ENCODE measurements around the gene PKD2L2.
"Not testable (repeated sequence)": the region's sequence is repeated elsewhere in the genome, so short reads cannot be mapped to it uniquely, and the experiment has no call there.

Gene PKD2L2

DNA sequence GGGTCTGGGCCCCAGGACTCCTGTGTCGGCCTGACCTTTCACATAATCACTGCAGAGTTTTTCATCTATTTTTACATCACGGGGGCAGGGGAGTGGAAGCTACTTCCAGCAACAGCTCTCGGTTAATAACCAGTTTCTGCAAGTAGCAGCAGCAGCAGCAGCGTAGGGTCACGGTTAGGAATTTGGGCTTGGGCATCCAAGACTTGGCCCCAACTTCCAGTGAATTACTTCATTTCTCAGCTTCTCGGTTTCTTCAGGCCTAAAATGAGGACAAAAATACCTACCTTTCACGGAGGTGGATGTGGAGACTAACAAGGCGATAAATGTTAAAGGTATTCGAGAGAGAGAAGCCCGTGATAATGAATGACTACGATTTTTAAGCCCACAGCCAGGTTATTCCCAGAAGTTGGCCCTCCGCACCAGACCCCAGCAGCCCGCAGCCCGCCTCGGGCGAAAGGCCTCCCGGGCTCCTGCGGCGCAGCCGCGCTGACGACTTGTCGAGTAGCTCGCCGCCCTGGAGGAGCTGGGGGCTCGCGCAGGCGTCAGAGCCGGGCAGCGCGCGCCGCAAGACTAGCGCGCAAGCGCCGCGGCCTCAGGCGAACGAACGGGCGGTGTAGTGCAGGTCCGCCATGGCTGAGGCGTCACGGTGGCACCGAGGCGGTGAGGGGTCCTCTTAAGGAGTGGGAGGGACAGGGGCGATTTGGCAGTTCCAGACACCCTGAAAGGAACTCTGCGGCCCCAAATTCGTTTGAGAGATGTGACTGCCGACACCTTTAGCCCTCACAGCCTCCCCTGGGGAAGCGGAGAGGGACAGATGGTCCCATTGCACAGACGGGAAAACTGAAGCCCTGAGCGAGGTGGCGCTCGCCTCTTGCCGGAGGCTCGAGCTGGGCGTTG lies at the start of gene PKD2L2:
Gene PKD2L2, plus strand, starts transcription at position 595 of the 897 bp plus-strand sequence. Its CDS starts 35 bp downstream, at position 630.
- no peak for DNase-seq (ENCODE audit: low read depth)

DNA sequence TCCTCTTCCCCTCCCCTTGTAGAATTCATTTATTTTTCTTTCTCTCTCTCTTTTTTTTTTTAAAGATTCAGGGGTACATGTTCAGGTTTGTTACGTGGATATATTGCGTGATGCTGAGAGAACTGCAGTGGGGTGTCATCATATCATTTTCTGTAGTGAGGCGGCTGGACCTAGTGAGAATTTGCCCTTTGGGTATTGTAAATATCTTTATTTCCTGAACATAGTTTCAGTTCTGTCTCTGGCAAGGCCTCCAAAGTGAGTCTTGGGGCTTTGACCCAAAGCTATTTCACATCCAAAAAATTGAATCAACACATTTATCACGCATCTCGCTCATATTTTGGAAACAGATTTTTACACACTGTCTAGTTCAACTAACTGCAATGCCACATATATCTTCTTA lies 47.0 kb upstream of the PKD2L2 start:
- no peak for DNase-seq (ENCODE audit: low read depth)

DNA sequence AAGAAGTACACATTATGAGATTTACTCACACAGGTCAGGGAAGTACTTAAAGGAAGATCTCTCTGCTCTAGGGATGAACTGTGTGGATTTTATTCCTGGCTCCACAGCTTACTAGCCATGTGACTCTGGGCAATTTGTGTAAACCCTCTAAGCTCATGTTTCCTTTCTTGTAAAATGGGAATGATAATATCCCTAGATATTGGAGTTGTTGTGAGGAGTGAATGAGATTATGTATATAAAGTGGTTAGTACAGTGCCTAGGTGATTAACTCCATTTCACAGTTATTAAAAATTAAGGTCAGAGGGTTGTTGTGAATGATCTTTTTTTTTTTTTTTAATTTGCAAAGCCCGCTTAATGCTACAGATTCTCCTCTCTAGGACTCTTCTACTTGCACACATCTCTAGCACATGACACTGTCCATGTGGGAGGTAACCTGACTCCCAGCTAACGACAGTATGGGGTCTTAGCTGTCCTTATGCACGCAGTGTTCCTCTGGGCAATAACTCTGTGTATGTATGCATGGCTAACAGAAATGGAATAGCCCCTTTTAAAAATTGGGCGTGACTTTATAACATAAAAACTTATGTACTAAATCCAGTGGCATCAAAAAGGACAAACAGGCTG lies 45.5 kb upstream of the PKD2L2 start:
- no peak for DNase-seq (ENCODE audit: low read depth)

DNA sequence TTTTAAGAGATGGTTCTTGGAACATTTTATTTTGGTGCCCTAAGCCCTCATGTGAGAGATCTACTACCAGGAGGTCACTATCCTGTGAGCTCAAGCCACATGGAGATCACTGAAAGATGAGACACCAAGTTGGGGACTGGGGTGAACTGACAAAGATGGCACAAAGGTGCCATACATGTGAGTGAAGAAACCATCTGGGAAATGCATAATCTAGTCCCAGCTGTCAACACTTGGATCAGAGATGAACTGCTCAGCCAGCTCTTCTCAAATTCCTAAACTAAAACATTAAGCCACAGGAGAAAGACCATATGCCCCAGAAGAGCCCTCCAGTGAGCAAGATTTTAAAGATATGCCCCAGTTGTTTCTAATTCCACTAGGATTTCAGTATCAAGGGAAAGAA lies 43.8 kb upstream of the PKD2L2 start:
- DNase-seq (ENCODE audit: low read depth) = no peak

DNA sequence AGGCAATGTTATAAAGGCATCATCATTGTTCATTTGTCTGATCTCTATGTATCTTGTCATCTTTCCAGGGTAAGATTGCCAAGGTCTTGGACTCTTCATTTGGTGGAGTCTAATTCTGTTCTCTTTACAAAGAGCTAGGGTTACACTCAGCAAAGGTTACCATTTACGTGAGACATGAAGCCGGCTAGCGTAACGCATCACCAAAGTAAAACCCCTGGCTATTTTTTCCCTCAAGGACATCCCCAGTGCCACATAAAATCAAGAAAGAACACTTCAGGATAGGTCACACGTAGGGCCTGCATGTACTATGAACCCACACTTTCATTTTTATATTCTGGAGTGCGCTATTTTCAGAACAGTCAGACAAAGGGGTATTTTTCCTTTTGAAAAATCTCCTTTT lies 41.6 kb upstream of the PKD2L2 start:
- no peak for DNase-seq (ENCODE audit: low read depth)

DNA sequence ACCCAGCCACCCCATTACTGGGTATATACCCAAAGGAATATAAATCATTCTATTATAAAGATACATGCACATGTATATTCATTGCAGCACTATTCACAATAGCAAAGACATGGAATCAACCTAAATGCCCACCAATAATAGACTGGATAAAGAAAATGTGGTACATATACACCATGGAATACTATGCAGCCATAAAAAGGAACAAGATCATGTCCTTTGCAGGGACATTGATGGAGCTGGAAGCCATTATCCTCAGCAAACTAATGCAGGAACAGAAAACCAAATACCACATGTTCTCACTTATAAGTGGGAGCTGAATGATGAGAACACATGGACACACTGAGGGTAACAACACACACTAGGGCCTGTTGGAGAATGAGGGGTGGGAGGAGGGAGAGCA lies 36.1 kb upstream of the PKD2L2 start:
- DNase-seq (ENCODE audit: low read depth) = not testable (repeated sequence)

DNA sequence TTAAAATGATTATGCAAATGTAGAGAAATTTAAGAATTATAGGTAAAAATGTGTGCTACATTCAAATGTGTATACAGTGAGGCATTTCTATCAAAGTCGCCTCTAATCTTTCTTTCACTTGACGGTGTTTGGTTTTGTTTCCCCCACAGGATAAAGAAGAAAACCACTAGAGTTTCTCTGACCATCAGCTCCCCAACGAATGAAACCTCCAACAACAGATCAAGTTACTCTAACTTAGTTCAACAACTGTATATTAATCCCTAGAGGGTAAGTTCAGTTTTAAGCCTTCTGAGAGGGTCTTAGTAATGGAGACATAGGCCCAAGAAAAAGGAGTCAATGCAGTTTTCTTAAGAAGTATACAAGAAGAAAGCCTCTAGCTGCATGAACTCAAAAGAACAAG lies 33.1 kb upstream of the PKD2L2 start:
- DNase-seq (ENCODE audit: low read depth) = no peak

DNA sequence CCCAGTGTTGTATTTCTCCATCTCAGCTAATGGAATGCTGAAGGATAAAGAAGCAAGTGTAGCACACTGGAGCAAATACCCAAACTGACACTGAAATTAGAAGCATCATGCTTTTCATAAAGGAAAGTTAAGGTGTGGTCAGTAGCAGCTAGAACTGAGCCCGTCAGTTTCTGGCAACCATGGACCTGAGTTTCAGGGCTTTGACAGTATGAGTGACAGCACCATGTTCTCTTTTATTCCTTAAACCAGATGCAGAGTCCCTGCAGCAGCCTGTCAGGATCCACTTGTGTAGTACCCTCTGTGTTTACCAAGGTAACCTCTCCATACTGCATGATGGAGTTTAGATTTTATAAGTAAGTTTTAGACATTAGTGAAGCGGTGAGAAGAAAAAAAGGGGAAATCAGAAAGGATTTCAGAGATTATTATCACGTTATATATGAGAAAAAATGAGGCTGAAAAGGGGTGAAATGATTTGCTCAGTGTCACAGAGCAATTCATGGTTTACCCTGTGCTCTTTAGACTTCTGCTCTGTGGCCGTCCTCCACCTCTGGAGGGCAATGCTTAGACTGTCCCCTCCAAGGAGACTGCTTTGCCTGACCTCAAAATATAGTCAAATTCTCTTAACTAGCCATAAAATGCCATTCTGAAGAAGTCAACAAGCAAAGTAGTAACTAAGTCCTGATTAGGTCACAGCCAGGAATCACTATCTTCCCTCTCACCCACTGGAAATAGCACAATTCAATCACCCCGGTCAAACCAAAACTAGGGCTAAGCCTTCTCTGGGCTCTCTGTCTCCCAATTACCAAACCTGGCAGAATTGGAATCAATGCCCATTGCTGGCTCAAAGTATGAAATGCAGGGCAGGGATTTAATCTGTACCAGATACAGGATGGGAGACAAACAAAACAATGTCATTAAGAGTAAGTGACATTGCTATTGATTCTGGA lies 32.1 kb upstream of the PKD2L2 start:
- DNase-seq (ENCODE audit: low read depth) = no peak

DNA sequence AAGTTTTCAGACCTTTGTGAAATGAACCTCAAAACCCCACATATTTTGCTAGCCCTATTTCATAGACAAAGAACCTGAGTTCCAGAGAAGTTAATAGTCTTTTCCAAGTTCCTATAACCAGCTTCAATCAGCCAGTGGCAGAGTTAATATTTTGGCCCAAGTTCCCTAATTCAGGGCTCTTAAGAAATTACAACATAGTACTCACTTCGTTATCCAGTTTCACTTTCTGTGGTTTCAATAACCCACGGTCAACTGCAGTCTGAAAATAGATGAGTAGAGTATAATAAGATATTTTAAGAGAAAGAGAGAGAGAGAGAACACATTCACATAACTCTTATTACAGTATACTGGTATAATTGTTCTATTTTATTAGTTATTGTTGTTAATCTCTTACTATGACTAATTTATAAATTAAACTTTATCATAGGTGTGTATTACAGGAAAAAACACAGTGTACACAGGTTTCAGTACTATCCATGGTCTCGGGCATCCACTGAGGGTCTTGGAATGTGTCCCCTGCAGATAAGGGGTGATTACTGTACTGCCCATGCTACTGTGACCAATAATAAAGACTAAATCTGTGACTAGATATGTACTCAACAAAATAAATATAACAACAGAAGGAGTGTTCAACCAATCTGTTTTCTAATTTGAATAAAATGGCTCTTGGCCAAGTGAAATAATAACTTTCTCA lies 30.9 kb upstream of the PKD2L2 start:
- DNase-seq (ENCODE audit: low read depth) = no peak

DNA sequence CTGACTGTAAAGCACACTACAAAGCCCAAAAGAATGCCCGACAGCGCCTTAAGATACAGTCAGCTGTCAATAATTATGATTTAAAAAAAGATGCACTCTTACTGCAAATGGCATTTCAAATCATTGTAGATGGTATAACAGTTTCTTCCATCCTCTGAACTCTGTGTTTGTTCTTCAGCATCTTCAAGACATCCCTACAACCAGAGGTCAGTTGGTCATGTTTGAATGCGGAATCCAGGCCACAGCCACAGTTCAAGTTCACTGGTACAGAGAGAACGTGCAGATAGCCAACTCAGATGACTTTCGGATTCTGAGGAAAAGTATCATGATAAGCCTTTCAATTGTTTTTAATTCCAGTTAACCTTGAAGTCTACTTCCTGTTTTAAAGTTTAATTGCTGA lies 30.3 kb upstream of the PKD2L2 start:
- no peak for DNase-seq (ENCODE audit: low read depth)

DNA sequence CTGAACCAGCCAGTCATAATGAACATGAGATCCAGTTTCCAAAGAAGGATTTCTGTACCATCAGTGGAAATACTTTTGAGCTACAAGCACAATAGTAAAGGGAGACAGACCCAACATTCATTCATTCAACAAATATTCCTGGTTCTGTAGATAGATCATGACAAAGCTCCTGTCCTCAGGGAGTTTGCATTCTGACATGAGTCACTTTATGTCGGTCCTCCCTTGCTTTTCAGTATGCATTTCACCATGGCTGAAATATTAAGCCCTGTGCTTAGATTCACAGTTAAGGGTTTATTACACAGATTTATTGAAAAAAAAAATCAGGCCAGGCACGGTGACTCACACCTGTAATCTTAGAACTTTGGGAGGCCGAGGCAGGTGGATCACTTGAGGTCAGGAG lies 27.0 kb upstream of the PKD2L2 start:
- no peak for DNase-seq (ENCODE audit: low read depth)

DNA sequence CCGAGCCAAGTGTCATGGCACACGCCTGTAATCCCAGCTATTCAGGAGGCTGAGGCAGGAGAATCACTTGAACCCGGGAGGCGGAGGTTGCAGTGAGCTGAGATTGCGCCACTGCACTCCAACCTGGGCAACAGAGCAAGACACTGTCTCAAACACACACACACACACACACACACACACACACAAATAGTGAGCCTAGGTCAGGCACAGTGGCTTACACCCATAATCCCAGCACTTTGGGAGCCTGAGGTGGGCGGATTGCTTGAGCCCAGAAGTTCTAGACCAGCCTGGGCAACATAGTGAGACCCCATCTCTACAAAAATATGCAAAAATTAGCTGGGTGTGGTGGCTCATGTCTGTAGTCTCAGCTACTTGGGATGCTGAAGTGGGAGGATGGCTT lies 25.6 kb upstream of the PKD2L2 start:
- DNase-seq (ENCODE audit: low read depth) = not testable (repeated sequence)

DNA sequence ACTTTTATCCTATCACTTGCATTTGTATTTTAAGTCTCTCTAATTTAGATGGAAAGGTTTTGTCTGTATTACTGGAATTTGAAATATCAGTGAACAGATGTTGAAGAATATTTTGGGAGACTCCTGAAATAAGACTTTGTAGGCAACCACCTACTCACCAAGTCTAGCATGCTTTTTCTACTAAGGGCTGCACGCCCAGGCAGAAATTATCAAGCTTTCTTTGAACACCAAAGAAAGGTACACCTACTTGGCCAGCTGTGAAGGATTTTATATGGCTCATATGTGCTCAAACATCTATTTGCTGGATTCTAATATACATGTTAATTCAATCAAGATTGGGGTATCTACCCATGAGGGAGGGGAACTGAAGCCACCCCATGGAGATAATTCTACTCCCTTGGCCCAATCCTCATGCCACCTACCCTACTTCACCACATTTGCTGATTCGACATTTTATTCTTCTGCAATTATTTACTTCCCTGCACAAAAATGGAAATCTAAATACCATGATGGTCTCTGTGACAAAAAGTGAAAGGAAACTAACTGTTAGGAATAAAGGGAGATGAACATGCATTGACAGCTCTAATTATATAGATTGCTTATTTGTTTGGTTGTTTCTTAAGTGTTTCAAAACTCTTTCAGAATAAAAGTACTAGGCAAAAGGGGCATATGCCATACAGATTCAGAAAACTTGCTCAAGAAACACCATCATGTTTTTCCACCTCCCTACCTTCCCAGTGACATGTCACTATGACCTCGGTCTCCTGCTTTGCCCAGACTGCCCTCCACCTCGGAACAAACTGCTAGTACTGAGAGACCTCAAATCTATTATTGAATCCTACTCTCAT lies 22.5 kb upstream of the PKD2L2 start:
- no peak for DNase-seq (ENCODE audit: low read depth)

DNA sequence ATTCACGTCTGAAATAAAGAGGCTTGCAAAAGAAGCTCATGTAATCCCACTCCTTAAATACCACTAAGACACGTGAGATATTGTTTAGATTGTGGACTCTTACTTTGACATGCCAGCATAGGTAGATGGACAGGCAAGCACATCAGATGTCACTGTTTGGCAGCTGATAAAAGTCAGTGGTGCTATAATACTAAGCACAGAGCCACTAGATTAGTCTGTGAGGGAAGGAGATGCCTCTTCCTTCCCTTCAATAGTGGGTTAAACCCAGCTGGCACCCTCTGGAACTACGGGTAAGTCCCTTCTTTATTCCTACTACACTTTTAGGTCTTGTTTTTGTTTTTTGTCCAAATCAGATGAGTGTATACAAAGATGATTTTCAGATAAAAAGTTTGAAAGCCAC lies 21.6 kb upstream of the PKD2L2 start, which contains the start of gene MYOT:
Gene MYOT, plus strand, starts transcription at position 197 of the 400 bp plus-strand sequence. CDS start 2,792 bp downstream, outside the sequence.
- DNase-seq (ENCODE audit: low read depth) = no peak

DNA sequence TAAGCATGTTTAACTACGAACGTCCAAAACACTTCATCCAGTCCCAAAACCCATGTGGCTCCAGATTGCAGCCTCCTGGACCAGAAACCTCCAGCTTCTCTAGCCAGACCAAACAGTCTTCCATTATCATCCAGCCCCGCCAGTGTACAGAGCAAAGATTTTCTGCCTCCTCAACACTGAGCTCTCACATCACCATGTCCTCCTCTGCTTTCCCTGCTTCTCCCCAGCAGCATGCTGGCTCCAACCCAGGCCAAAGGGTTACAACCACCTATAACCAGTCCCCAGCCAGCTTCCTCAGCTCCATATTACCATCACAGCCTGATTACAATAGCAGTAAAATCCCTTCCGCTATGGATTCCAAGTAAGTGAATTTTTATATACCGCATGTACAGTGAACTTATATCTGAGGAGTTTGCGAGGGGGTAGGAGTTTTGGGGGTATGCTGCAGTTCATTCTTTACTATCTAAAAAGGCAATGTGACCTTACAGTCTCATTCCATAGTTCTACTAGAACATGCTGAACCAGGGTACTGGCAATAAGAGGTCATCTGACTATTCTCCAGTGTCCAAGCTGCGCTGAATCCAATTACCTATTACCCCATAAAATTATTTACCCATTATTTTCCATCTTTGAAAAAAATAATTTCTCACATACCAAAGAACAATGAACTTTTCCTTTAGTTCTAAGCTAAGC lies 18.5 kb upstream of the PKD2L2 start:
- no peak for DNase-seq (ENCODE audit: low read depth)

DNA sequence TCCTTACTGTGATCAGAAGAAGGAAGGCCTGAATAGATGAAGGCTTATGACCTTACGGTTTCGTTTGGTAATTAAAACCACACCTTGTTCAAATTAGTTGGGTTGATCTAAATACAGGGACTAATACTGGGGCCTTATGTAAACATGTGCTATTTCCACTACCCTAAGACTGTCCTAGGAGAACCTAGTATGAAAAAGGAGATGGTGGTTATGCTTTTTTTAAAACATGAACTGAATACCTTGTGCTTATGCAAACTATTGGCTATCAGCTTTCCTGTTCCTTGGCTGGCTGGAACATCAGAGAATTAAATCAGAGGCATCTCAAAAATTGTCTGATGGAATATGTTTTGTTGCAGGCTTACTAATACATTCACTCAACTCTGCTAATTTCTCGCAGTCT lies 17.7 kb upstream of the PKD2L2 start:
- no peak for DNase-seq (ENCODE audit: low read depth)

DNA sequence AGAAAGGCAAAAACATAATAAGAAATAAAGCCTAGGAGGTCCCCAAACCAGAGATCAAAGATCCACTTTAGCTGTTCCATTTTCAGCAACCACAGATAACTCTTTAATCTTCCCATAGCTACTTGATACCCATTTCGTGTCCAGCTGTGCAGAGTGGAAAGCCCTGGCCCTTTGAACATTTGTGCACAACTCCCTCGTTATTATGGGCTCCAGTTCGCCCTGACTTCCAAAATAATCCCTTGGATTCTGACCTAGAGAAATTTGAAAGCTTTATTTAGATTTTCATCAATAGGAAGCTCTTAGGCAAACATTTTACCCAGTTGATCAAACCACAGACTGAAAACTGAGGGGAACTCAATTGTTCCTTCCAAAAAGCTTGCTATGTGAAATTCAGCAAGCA lies 16.8 kb upstream of the PKD2L2 start:
- DNase-seq (ENCODE audit: low read depth) = no peak

DNA sequence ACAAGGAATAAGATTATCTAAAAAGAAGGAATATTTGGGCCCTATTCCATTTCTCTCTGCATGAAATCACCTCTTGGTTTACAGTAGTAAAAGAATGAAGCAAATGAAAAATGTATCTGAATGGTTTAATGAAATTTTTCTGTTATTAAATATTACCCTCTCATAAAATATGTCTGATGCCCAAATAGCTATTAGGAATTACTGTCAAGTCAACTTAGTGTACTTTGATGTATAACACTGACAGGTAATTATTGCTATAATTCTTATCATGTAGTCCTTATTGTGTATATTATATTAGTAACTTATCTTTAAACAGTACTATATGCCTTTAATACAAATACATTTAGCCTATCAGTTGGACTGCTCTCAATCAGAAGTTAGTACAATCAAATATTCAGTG lies 13.2 kb upstream of the PKD2L2 start:
- DNase-seq (ENCODE audit: low read depth) = no peak

DNA sequence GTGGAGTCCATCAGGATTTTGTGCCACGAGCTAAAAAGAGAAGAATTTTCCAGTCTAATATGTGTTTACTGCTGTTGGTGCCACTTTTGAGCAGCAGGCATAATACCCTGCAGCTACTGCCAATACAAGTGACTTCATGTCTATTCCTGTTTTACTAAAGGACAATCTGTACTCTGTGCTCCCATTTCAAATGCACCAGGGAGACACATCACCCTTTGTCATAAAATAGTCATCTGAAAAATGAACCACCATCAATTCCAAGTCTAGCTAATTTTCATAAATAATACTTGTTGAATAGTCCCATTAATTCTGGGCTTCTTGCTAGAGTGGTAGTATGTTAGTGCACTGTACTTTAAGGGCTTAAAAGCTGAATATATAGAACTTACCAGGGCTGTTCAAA lies 8.9 kb upstream of the PKD2L2 start:
- no peak for DNase-seq (ENCODE audit: low read depth)

DNA sequence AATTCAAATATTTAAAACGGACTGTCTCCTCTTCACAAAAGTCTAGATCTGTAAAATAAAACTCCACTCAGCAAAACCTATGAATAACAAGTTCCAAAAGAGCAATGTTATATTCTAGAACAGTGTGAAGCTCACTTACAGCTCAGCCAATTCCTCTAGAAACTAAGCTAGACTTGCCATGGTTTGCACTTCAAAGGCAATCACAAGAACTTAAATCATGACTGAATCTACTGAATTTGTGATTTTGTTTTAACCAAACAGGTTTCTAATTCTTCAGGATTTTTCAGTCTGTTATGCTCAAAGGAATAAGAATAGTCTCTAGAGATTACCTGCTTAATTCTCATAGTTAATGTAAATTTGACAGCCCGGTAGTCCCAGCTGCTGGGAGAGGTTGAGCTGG lies 1.4 kb upstream of the PKD2L2 start:
- no peak for DNase-seq (ENCODE audit: low read depth)
